HEK293 (cell line): ENCODE results near the gene PNMA1.
A peak's percentile ranks its signal among the peaks of the same experiment; 100 is the strongest.

ENCODE experiments used
- BCL6B ChIP-seq: fragments of 450-650 bp; formaldehyde crosslinking; IDR thresholded peaks from 2 replicates; pipeline ENCODE4 v1.5.1; 2017; ENCODE audit warnings: missing biosample characterization, missing genetic modification characterization
- FEZF1 ChIP-seq: fragments of 450-650 bp; formaldehyde crosslinking; IDR thresholded peaks from 2 replicates; pipeline ENCODE4 v1.5.1; 2016; ENCODE audit warnings: missing biosample characterization, missing genetic modification characterization
- KLF7 ChIP-seq: fragments of 450-650 bp; formaldehyde crosslinking; IDR thresholded peaks from 2 replicates; pipeline ENCODE4 v1.5.1; 2016; ENCODE audit warnings: missing biosample characterization, missing genetic modification characterization, borderline replicate concordance
- OSR2 ChIP-seq: fragments of 450-650 bp; formaldehyde crosslinking; IDR thresholded peaks from 2 replicates; pipeline ENCODE4 v1.5.1; 2016; ENCODE audit warnings: missing biosample characterization, missing genetic modification characterization
- PRDM2 ChIP-seq: fragments of 450-650 bp; formaldehyde crosslinking; IDR thresholded peaks from 2 replicates; pipeline ENCODE4 v1.5.1; 2016; ENCODE audit warnings: missing biosample characterization, missing genetic modification characterization, borderline replicate concordance
- REST ChIP-seq: fragments of 450-650 bp; formaldehyde crosslinking; IDR thresholded peaks from 2 replicates; pipeline ENCODE4 v1.5.1; 2016; ENCODE audit warnings: missing biosample characterization, missing genetic modification characterization
- SP7 ChIP-seq: fragments of 450-650 bp; formaldehyde crosslinking; IDR thresholded peaks from 2 replicates; pipeline ENCODE4 v1.5.1; 2016; ENCODE audit warnings: missing biosample characterization, missing genetic modification characterization
- YY2 ChIP-seq: fragments of 450-650 bp; formaldehyde crosslinking; IDR thresholded peaks from 2 replicates; pipeline ENCODE4 v1.5.1; 2016; ENCODE audit warnings: missing biosample characterization, missing genetic modification characterization
- ZBTB20 ChIP-seq: fragments of 450-650 bp; formaldehyde crosslinking; IDR thresholded peaks from 2 replicates; pipeline ENCODE4 v1.5.1; 2016; ENCODE audit warnings: missing biosample characterization, missing genetic modification characterization
- ZBTB6 ChIP-seq: fragments of 450-650 bp; formaldehyde crosslinking; IDR thresholded peaks from 2 replicates; pipeline ENCODE4 v1.5.1; 2017; ENCODE audit warnings: missing biosample characterization, missing genetic modification characterization
- ZNF132 ChIP-seq: fragments of 450-650 bp; formaldehyde crosslinking; IDR thresholded peaks from 2 replicates; pipeline ENCODE4 v1.5.1; 2017; ENCODE audit warnings: missing biosample characterization, missing genetic modification characterization, borderline replicate concordance
- ZNF280D ChIP-seq: fragments of 450-650 bp; formaldehyde crosslinking; IDR thresholded peaks from 2 replicates; pipeline ENCODE4 v1.5.1; 2016; ENCODE audit warnings: missing biosample characterization, missing genetic modification characterization
- ZNF670 ChIP-seq: fragments of 450-650 bp; formaldehyde crosslinking; IDR thresholded peaks from 2 replicates; pipeline ENCODE4 v1.5.1; 2016; ENCODE audit warnings: missing biosample characterization, missing genetic modification characterization, low read depth
- ZNF707 ChIP-seq: fragments of 450-650 bp; formaldehyde crosslinking; IDR thresholded peaks from 2 replicates; pipeline ENCODE4 v1.5.1; 2016; ENCODE audit warnings: missing biosample characterization, missing genetic modification characterization
- ZNF785 ChIP-seq: fragments of 450-650 bp; formaldehyde crosslinking; IDR thresholded peaks from 2 replicates; pipeline ENCODE4 v1.5.1; 2016; ENCODE audit warnings: missing biosample characterization, missing genetic modification characterization
- ZNF791 ChIP-seq: fragments of 450-650 bp; formaldehyde crosslinking; IDR thresholded peaks from 2 replicates; pipeline ENCODE4 v1.5.1; 2016; ENCODE audit warnings: missing biosample characterization, missing genetic modification characterization
- ZNF792 ChIP-seq: fragments of 450-650 bp; formaldehyde crosslinking; IDR thresholded peaks from 2 replicates; pipeline ENCODE4 v1.5.1; 2016; ENCODE audit warnings: missing biosample characterization, missing genetic modification characterization
- ZNF830 ChIP-seq: fragments of 450-650 bp; IDR thresholded peaks from 2 replicates; pipeline ENCODE4 v1.5.0; 2018; ENCODE audit warnings: missing biosample characterization, missing genetic modification characterization, low read depth, mild to moderate bottlenecking, moderate library complexity

The PNMA1 gene

GRCh38 chr14:73712540-73713180 is 1.5 kb downstream of the PNMA1 start (continued):
- TF ChIP-seq ZNF280D = no peak
- no peak for TF ChIP-seq BCL6B (tag by site-specific recombination)
- TF ChIP-seq ZNF670 = no peak
- TF ChIP-seq ZNF785 (tag by site-specific recombination) = no peak
- TF ChIP-seq PRDM2 (tag by site-specific recombination) = no peak
- peak; percentile 71 for TF ChIP-seq ZBTB20 (tag by site-specific recombination)
- no peak for TF ChIP-seq OSR2
- TF ChIP-seq REST (tag by site-specific recombination) = no peak
- TF ChIP-seq SP7 (tag by site-specific recombination) = no peak
- no peak for TF ChIP-seq FEZF1 (tag by site-specific recombination)
- TF ChIP-seq ZNF792 = no peak
- peak; percentile 97 for TF ChIP-seq ZBTB6 (tag by site-specific recombination)
- no peak for TF ChIP-seq ZNF132 (tag by site-specific recombination)
- TF ChIP-seq KLF7 = no peak
- TF ChIP-seq YY2 (tag by site-specific recombination) = no peak
- no peak for TF ChIP-seq ZNF791 (tag by site-specific recombination)
- TF ChIP-seq ZNF830 (tag by site-specific recombination) = no peak
- no peak for TF ChIP-seq ZNF707 (tag by site-specific recombination)
